Osteocyte (in vitro differentiated cells): ENCODE results near the gene CNTN5. TPM values are rescaled to one million over a fixed set of nuclear protein-coding genes. Genes with fewer than 3 reads are reported as not detected.

Experiments used
- DNase-seq: peaks from one replicate; pipeline ENCODE4 v3.0.0; 2021; ENCODE audit warnings: mixed read lengths; ENCODE audit not compliant: unreplicated experiment; ENCODE audit errors: extremely low spot score
- H3K27ac Mint-ChIP-seq: one replicate; pipeline ENCODE4 v1.8.0; 2021; ENCODE audit warnings: mild to moderate bottlenecking, mixed read lengths; ENCODE audit not compliant: unreplicated experiment
- H3K27me3 Mint-ChIP-seq: one replicate; pipeline ENCODE4 v1.8.0; 2021; ENCODE audit warnings: mixed read lengths; ENCODE audit not compliant: unreplicated experiment
- H3K36me3 Mint-ChIP-seq: one replicate; pipeline ENCODE4 v1.8.0; 2021; ENCODE audit warnings: mixed read lengths; ENCODE audit not compliant: unreplicated experiment
- H3K4me1 Mint-ChIP-seq: one replicate; pipeline ENCODE4 v1.8.0; 2021; ENCODE audit warnings: mixed read lengths; ENCODE audit not compliant: unreplicated experiment
- H3K4me3 Mint-ChIP-seq: one replicate; pipeline ENCODE4 v1.8.0; 2021; ENCODE audit warnings: mild to moderate bottlenecking, moderate library complexity, mixed read lengths; ENCODE audit not compliant: unreplicated experiment
- H3K9me3 Mint-ChIP-seq: one replicate; pipeline ENCODE4 v1.8.0; 2021; ENCODE audit warnings: mixed read lengths; ENCODE audit not compliant: unreplicated experiment
- total RNA-seq: library from RNA; stranded (reverse); gene quantifications from 2 replicates; pipeline ENCODE4 v1.2.1, GENCODE V29; 2021
- TF ChIP-seq, protein P1 (sequence below): fragments of 200-600 bp; sonication (generic); IDR thresholded peaks from 2 replicates; pipeline ENCODE4 v1.5.0; 2021; ENCODE audit warnings: antibody characterized with exemption, mild to moderate bottlenecking, moderate library complexity

CNTN5 gene
- total RNA-seq, 1 donor from 2014 or later, result 0.30 TPM

GRCh38 chr11:100152766-100153165, 1132.0 kb downstream of the CNTN5 start:
- TF ChIP-seq, protein P1, sequence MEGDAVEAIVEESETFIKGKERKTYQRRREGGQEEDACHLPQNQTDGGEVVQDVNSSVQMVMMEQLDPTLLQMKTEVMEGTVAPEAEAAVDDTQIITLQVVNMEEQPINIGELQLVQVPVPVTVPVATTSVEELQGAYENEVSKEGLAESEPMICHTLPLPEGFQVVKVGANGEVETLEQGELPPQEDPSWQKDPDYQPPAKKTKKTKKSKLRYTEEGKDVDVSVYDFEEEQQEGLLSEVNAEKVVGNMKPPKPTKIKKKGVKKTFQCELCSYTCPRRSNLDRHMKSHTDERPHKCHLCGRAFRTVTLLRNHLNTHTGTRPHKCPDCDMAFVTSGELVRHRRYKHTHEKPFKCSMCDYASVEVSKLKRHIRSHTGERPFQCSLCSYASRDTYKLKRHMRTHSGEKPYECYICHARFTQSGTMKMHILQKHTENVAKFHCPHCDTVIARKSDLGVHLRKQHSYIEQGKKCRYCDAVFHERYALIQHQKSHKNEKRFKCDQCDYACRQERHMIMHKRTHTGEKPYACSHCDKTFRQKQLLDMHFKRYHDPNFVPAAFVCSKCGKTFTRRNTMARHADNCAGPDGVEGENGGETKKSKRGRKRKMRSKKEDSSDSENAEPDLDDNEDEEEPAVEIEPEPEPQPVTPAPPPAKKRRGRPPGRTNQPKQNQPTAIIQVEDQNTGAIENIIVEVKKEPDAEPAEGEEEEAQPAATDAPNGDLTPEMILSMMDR, result no peak
- no peaks in the 10 kb centered on the region for H3K9me3 Mint-ChIP-seq
- H3K4me1 Mint-ChIP-seq, result no peaks in the 10 kb centered on the region
- DNase-seq, result no peak
- no peak overlapping the region for H3K27ac Mint-ChIP-seq
- H3K4me3 Mint-ChIP-seq, result no peak overlapping the region
- H3K27me3 Mint-ChIP-seq, result peaks cover 3% of the 10 kb centered on the region
- H3K36me3 Mint-ChIP-seq, result no peaks in the 10 kb centered on the region

DNA sequence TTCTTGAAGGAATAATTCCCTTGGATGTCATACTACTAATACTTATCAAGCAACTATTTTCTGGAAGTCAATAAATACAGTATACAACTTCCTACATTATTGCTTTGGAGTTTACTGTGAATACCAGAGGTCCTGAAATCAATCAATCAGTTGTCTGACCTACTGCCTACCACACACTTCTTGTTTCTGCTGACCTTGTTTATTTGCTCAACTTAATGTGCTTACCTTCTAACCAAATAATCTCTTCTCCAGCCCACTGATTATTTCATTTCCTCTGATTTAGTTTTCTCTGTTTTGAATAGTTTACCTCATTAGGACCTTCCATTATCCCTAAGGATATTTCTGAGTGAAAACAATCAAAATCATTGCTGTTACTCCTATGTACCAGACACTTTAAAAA, 1142.7 kb downstream of the CNTN5 start:
- Mint-ChIP-seq H3K27me3 (no peaks in the 10 kb centered on the region), H3K4me1 (no peaks in the 10 kb centered on the region), H3K4me3 (no peak overlapping the region), H3K36me3 (no peaks in the 10 kb centered on the region), H3K9me3 (peaks cover 4% of the 10 kb centered on the region), H3K27ac (no peak overlapping the region)
- TF ChIP-seq, protein P1, result no peak
- no peak for DNase-seq

GRCh38 chr11:100174881-100175280, 1154.1 kb downstream of the CNTN5 start:
- no peaks in the 10 kb centered on the region for H3K27me3 Mint-ChIP-seq
- no peak overlapping the region for H3K27ac Mint-ChIP-seq
- TF ChIP-seq, protein P1, result no peak
- H3K36me3 Mint-ChIP-seq, result no peaks in the 10 kb centered on the region
- no peak for DNase-seq
- H3K9me3 Mint-ChIP-seq, result no peaks in the 10 kb centered on the region
- no peak overlapping the region for H3K4me3 Mint-ChIP-seq
- no peaks in the 10 kb centered on the region for H3K4me1 Mint-ChIP-seq

DNA sequence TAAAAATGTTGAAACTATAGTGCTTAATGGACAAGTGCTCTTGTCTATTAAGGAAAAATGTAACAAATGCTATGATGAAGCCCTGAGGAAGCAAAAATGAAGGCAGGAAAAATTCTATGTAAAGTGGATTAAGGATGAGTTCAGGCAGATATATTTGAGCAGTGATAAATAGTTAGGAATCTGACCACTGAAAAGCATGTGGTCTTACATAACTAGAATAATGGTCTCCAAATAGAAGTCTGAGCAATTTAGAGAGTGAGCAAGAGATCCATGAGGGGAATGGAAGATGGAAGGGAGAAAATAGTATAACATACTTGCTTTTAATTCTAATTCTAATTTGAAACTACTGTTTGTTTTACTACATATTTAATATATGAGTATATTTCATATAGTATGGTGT, 1155.7 kb downstream of the CNTN5 start:
- no peaks in the 10 kb centered on the region for H3K27me3 Mint-ChIP-seq
- no peaks in the 10 kb centered on the region for H3K9me3 Mint-ChIP-seq
- H3K27ac Mint-ChIP-seq, result no peak overlapping the region
- no peak for DNase-seq
- no peaks in the 10 kb centered on the region for H3K4me1 Mint-ChIP-seq
- H3K4me3 Mint-ChIP-seq, result no peak overlapping the region
- H3K36me3 Mint-ChIP-seq, result no peaks in the 10 kb centered on the region
- TF ChIP-seq, protein P1, result no peak

DNA sequence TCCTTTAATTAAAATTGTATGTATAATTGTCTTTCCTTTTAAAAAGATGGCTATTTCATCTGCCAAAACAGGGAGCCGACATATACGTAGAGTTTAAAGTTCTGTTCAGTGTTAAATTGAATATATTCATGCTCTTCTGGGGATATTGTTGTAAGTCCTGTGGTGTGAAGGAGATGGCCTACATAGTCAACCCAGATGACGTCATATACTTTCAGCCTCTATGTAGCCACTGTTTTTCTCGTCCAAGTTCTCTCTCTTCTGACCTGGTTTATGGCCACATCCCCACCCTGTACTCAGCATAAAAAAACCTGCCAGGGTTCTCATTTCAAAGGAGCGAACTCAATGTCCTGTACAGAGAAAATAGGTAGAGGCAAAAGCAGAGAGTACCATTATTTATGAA, 1156.9 kb downstream of the CNTN5 start:
- no peaks in the 10 kb centered on the region for H3K27me3 Mint-ChIP-seq

More for the DNA sequence above, 1156.9 kb downstream of the CNTN5 start:
- TF ChIP-seq, protein P1, result no peak
- DNase-seq, result no peak
- no peaks in the 10 kb centered on the region for H3K9me3 Mint-ChIP-seq
- H3K36me3 Mint-ChIP-seq, result no peaks in the 10 kb centered on the region
- H3K4me1 Mint-ChIP-seq, result peaks cover 3% of the 10 kb centered on the region
- no peak overlapping the region for H3K27ac Mint-ChIP-seq
- H3K4me3 Mint-ChIP-seq, result no peak overlapping the region
